Transverse colon (tissue), 4 donors: ENCODE measurements around the gene AKT1. TPM values are rescaled to one million over a fixed set of nuclear protein-coding genes. Genes with fewer than 3 reads are reported as not detected.

Source experiments
- DNase-seq: peaks from one replicate; pipeline ENCODE4 v3.0.0-alpha.2; 2019
- H3K27ac ChIP-seq, 4 donors: fragments of 200-600 bp; sonication (generic); 2 replicates each; pipeline ENCODE4 v1.5.1; 2016 to 2018; ENCODE audit warnings: inconsistent platforms in 4 of 4
- H3K27me3 ChIP-seq: fragments of 200-600 bp; sonication (generic); 2 replicates; pipeline ENCODE4 v1.5.1; 2017; ENCODE audit warnings: inconsistent platforms
- H3K36me3 ChIP-seq, 4 donors: fragments of 200-600 bp; sonication (generic); 2 replicates each; pipeline ENCODE4 v1.5.1; 2017 to 2019; ENCODE audit warnings: inconsistent platforms in 4 of 4
- H3K4me1 ChIP-seq, 4 donors: fragments of 200-600 bp; sonication (generic); 2 replicates each; pipeline ENCODE4 v1.5.1; 2017 to 2020; ENCODE audit warnings: inconsistent platforms in 4 of 4
- H3K4me3 ChIP-seq, 4 donors: fragments of 200-600 bp; sonication (generic); 1 replicate in 1 of 4; 2 replicates in 3 of 4; pipeline versions ENCODE4 v1.5.1 to v1.6.1; 2017 to 2019; ENCODE audit warnings: inconsistent platforms in 4 of 4
- H3K9me3 ChIP-seq, 2 donors: fragments of 200-600 bp; sonication (generic); 2 replicates each; pipeline ENCODE4 v1.5.1; 2017 to 2019; ENCODE audit warnings: inconsistent platforms in 2 of 2
- EP300 ChIP-seq: sonication (generic); formaldehyde crosslinking; IDR thresholded peaks from one replicate; pipeline ENCODE4 v1.6.1; 2017; ENCODE audit warnings: antibody characterized with exemption, low read depth
- POLR2A ChIP-seq: fragments of 450-650 bp; IDR thresholded peaks from one replicate; pipeline ENCODE4 v1.6.1; 2016; ENCODE audit warnings: antibody characterized with exemption, mild to moderate bottlenecking, moderate library complexity
- POLR2AphosphoS5 ChIP-seq, 3 donors: sonication (generic); formaldehyde crosslinking; IDR thresholded peaks; one replicate each; pipeline ENCODE4 v1.6.1; 2016; ENCODE audit warnings: antibody characterized with exemption in 3 of 3
- WGBS, 2 donors: methylation state at CpG; one replicate each; pipeline ENCODE4 v1.1.5; 2018; ENCODE audit warnings: low coverage in 1 of 2; 5-methylcytosine and 5-hydroxymethylcytosine counted together
- in situ Hi-C, 4 donors: fragments of 200-750 bp; cut with MboI; loops; one replicate each; pipeline versions ENCODE4 v1.15.0 to v1.15.1; 2017; ENCODE audit warnings: low sequenced_read_pairs in 3 of 4, low pct_ligation_motif_present in 1 of 4, low pct_unique_long_range_greater_than_20kb in 1 of 4
- intact Hi-C: fragments of 100-400 bp; cut with DNase I; formaldehyde crosslinking; loops from one replicate; pipeline ENCODE4 v1.15.1; 2023; ENCODE audit warnings: low total_unique reads
- total RNA-seq, 4 donors: library from RNA; depleted of rRNA; stranded (reverse); fragments of >200 nt; gene quantifications; one replicate each; pipeline ENCODE4 v1.1.0, GENCODE V29; 2016
- TF ChIP-seq, protein P1 (sequence below), 5 experiments: fragments of 200-600 bp in 3 of 5; fragments of 450-650 bp in 2 of 5; sonication (generic) in 3 of 5; IDR thresholded peaks; 1 replicate in 2 of 5; 2 replicates in 3 of 5; pipeline ENCODE4 v1.5.1; 2016 to 2017; ENCODE audit warnings: antibody characterized with exemption in 5 of 5, inconsistent platforms in 3 of 5, mild to moderate bottlenecking in 2 of 5, moderate library complexity in 1 of 5

Gene AKT1
- total RNA-seq, 4 donors from 2014 or later = 85.4 to 310 (median 136) TPM

DNA sequence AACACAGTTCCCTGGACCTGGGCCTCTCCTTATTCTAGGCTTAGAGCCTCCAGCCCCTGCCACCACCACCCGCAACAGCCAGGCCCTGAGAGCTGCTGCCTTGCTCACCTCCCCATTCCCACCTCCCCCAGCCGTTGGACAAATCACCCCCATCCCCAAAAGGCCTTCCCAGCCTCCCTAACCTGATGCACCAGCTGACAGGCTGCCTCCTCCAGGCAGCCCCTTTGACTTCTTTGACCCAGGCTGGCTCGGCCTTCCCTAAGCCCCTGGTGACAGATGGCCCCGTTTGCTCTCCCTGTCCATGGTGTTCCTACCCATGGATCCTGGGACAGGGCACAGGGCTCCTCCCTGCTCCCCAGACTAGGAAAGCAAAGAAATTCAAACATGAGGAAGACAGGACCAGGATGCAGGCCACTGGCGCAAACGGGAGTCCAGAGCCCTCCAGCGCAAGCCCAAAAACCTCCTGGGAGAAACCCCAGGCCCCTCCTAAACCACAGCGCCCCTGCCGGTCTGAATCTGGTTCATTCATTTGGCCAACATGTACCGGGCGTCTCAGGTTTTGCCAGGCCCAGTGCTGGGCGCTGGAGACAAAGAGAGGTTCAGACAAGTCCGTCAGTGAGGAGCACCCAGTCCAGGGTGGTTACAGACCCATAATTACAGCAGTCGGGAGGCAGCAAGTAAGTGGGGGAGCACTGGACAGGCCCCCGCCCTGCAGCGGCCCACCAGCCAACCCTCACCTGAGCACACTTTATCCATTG, 2.4 kb downstream of the AKT1 start:
- Histone ChIP-seq H3K36me3 (peaks cover 0 to 8% (median 0%) of the 10 kb centered on the region in 4 donors), H3K27me3 (no peaks in the 10 kb centered on the region), H3K4me3 (no peak overlapping the region), H3K9me3 (no peaks in the 10 kb centered on the region), H3K27ac (no peak overlapping the region), H3K4me1 (peaks cover 30 to 46% (median 37%) of the 10 kb centered on the region in 4 donors)
- TF ChIP-seq POLR2AphosphoS5 (IDR thresholded peaks at IDR 0.05) = no peak
- TF ChIP-seq, protein P1, sequence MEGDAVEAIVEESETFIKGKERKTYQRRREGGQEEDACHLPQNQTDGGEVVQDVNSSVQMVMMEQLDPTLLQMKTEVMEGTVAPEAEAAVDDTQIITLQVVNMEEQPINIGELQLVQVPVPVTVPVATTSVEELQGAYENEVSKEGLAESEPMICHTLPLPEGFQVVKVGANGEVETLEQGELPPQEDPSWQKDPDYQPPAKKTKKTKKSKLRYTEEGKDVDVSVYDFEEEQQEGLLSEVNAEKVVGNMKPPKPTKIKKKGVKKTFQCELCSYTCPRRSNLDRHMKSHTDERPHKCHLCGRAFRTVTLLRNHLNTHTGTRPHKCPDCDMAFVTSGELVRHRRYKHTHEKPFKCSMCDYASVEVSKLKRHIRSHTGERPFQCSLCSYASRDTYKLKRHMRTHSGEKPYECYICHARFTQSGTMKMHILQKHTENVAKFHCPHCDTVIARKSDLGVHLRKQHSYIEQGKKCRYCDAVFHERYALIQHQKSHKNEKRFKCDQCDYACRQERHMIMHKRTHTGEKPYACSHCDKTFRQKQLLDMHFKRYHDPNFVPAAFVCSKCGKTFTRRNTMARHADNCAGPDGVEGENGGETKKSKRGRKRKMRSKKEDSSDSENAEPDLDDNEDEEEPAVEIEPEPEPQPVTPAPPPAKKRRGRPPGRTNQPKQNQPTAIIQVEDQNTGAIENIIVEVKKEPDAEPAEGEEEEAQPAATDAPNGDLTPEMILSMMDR (IDR thresholded peaks at IDR 0.05) = no peak
- TF ChIP-seq EP300 = no peak
- TF ChIP-seq POLR2A = no peak
- 89% methylated on average over 16 of the region's 16 CpGs; no CpG with 5 or more reads in 1 of the 2 donors for WGBS, 2 donors
- intact Hi-C loops (no loop called here), in situ Hi-C loops (no loop called here)
- DNase-seq = no peak

DNA sequence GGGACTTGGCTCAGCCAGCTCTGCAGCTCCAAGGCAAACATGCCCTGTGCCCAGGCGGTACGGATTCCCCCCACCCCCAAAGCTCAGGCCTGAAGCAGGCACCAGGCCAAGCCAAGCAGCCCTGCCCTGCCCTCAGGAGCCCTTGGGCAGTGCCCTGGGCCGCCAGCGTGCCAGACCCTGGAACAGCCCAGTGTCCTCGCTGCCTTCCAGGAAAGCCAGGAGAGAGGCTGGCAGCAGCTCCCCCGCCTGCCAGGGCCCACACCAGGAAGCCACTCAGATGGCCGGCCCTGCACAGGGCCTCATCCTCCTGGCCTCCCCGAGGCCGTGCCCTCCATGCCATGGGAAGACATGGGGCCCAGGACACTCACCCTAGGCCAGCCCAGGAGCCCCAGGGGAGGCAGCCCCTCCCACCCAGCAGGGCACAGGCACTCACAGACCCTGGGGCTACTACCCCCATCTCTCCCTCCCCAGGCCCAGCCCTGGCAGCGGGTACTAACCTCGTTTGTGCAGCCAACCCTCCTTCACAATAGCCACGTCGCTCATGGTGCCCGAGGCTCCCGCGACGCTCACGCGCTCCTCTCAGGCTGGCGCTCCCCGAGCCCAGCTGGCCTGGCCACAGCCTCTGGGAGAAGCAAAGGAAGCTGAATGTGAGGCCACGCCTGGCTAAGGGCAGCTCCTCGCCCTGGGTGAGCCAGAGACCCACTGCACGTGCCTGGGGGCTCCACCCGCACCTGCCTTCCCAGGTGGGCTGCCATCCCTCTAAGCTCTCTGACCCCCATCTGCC, 3.3 kb downstream of the AKT1 start:
- no peaks in the 10 kb centered on the region for H3K27me3 ChIP-seq
- peaks cover 0 to 8% (median 0%) of the 10 kb centered on the region in 4 donors for H3K36me3 ChIP-seq
- DNase-seq = no peak
- in situ Hi-C loops = no loop called here
- no peak overlapping the region for H3K27ac ChIP-seq
- peaks cover 30 to 41% (median 36%) of the 10 kb centered on the region in 4 donors for H3K4me1 ChIP-seq
- 84% methylated on average over 17 of the region's 25 CpGs; no CpG with 5 or more reads in 1 of the 2 donors for WGBS, 2 donors
- TF ChIP-seq EP300 (no peak), POLR2A (no peak)
- TF ChIP-seq, protein P1 (IDR thresholded peaks at IDR 0.05) = no peak
- H3K4me3 ChIP-seq = no peak overlapping the region
- intact Hi-C loops = no loop called here
- no peaks in the 10 kb centered on the region for H3K9me3 ChIP-seq

- TF ChIP-seq POLR2AphosphoS5 (IDR thresholded peaks at IDR 0.05) = no peak
- TF ChIP-seq POLR2A = no peak
- TF ChIP-seq, protein P1 (IDR thresholded peaks at IDR 0.05) = no peak
- TF ChIP-seq EP300 = no peak
- Histone ChIP-seq H3K27ac (no peak overlapping the region), H3K4me1 (peaks cover 30 to 45% (median 36%) of the 10 kb centered on the region in 4 donors), H3K36me3 (peaks cover 0 to 8% (median 0%) of the 10 kb centered on the region in 4 donors), H3K9me3 (no peaks in the 10 kb centered on the region), H3K4me3 (no peak overlapping the region), H3K27me3 (no peaks in the 10 kb centered on the region)
- in situ Hi-C loops = no loop called here
- WGBS, 2 donors = 92% methylated on average over 9 of the region's 9 CpGs; no CpG with 5 or more reads in 1 of the 2 donors
- no peak for DNase-seq
- intact Hi-C loops = no loop called here
Observed at GRCh38 chr14:104791425-104791824, 4.1 kb downstream of the AKT1 start.
